Neural cell (in vitro differentiated cells): ENCODE results near the gene RNF103. TPM values are rescaled to one million over a fixed set of nuclear protein-coding genes. Genes with fewer than 3 reads are reported as not detected.

ENCODE experiments used
- H2AFZ ChIP-seq: fragments of 200-600, 300-800 bp; sonication (generic), shearing (Covaris generic); 2 replicates; pipeline ENCODE4 v1.6.0; 2014; ENCODE audit warnings: low read depth, mild to moderate bottlenecking, antibody characterized with exemption, low read length, moderate library complexity
- H3F3A ChIP-seq: fragments of 200-600 bp; shearing (Covaris generic); 2 replicates; pipeline ENCODE4 v1.6.1; 2016; ENCODE audit warnings: mild to moderate bottlenecking, moderate library complexity, mixed read lengths, antibody characterized with exemption, low read length; ENCODE audit not compliant: insufficient read depth, poor library complexity, severe bottlenecking
- H3K27ac ChIP-seq: fragments of 200-600, 300-800 bp; sonication (generic), shearing (Covaris generic); 2 replicates; pipeline ENCODE4 v1.5.1; 2014; ENCODE audit warnings: mild to moderate bottlenecking, low read length, moderate library complexity
- H3K27me3 ChIP-seq: fragments of 300-800, 200-600 bp; sonication (generic), shearing (Covaris generic); 2 replicates; pipeline ENCODE4 v1.6.0; 2014; ENCODE audit warnings: mild to moderate bottlenecking, low read depth, low read length, moderate library complexity; ENCODE audit not compliant: insufficient read depth
- H3K36me3 ChIP-seq: fragments of 300-800, 200-600 bp; sonication (generic), shearing (Covaris generic); 2 replicates; pipeline ENCODE4 v1.5.1; 2014; ENCODE audit warnings: mild to moderate bottlenecking, antibody characterized with exemption, low read length, moderate library complexity; ENCODE audit not compliant: insufficient read depth
- H3K4me2 ChIP-seq: fragments of 300-800, 200-600 bp; sonication (generic), shearing (Covaris generic); 2 replicates; pipeline ENCODE4 v1.6.0; 2014; ENCODE audit warnings: mild to moderate bottlenecking, low read length
- H3K4me3 ChIP-seq: fragments of 300-800, 200-600 bp; sonication (generic), shearing (Covaris generic); 2 replicates; pipeline ENCODE4 v1.5.1; 2014; ENCODE audit warnings: mild to moderate bottlenecking, low read length, moderate library complexity
- H3K79me2 ChIP-seq: fragments of 200-600 bp; shearing (Covaris generic); replicated peaks from 2 replicates; pipeline ENCODE4 v1.6.0; 2014; ENCODE audit warnings: mild to moderate bottlenecking, low read length, moderate library complexity; ENCODE audit not compliant: insufficient read depth
- H3K9ac ChIP-seq: fragments of 300-800, 200-600 bp; sonication (generic), shearing (Covaris generic); 2 replicates; pipeline ENCODE4 v1.6.1; 2016; ENCODE audit warnings: mild to moderate bottlenecking, low read length, mixed read lengths
- H3K9me2 ChIP-seq: fragments of 200-600 bp; shearing (Covaris generic); 2 replicates; pipeline ENCODE4 v1.6.1; 2016; ENCODE audit warnings: mild to moderate bottlenecking, low read length, mixed read lengths; ENCODE audit not compliant: insufficient read depth
- H3K9me3 ChIP-seq: fragments of 200-600, 300-800 bp; sonication (generic), shearing (Covaris generic); 2 replicates; pipeline ENCODE4 v1.6.1; 2016; ENCODE audit warnings: mild to moderate bottlenecking, mixed run types, low read length, moderate library complexity, mixed read lengths
- H4K20me1 ChIP-seq: fragments of 200-600 bp; shearing (Covaris generic); 2 replicates; pipeline ENCODE4 v1.6.1; 2016; ENCODE audit warnings: mild to moderate bottlenecking, mixed run types; ENCODE audit not compliant: insufficient read depth
- EP300 ChIP-seq: fragments of 450-650 bp; conservative IDR thresholded peaks from 2 replicates; pipeline ENCODE4 v1.6.1; 2014; ENCODE audit warnings: antibody characterized with exemption, mild to moderate bottlenecking, moderate library complexity; ENCODE audit not compliant: poor library complexity, severe bottlenecking
- EZH2 ChIP-seq: fragments of 200-600, 300-800 bp; shearing (Covaris generic), sonication (generic); IDR thresholded peaks from 2 replicates; pipeline ENCODE4 v1.6.1; 2014; ENCODE audit warnings: antibody characterized with exemption, low read length, borderline replicate concordance, mild to moderate bottlenecking; ENCODE audit not compliant: insufficient read depth, poor library complexity, severe bottlenecking
- MXI1 ChIP-seq: fragments of 450-650 bp; conservative IDR thresholded peaks from 2 replicates; pipeline ENCODE4 v1.6.1; 2014; ENCODE audit warnings: antibody characterized with exemption, mild to moderate bottlenecking; ENCODE audit not compliant: poor library complexity, severe bottlenecking
- POLR2AphosphoS5 ChIP-seq: IDR thresholded peaks from 2 replicates; pipeline ENCODE4 v1.6.1; 2012
- RAD21 ChIP-seq: fragments of 450-650 bp; conservative IDR thresholded peaks from 2 replicates; pipeline ENCODE4 v1.6.1; 2014; ENCODE audit warnings: antibody characterized with exemption, mild to moderate bottlenecking, moderate library complexity
- SMC3 ChIP-seq: fragments of 450-650 bp; conservative IDR thresholded peaks from 2 replicates; pipeline ENCODE4 v1.6.1; 2014; ENCODE audit warnings: antibody characterized with exemption, mild to moderate bottlenecking, moderate library complexity; ENCODE audit not compliant: poor library complexity
- TAF1 ChIP-seq: IDR thresholded peaks from 2 replicates; pipeline ENCODE4 v1.6.1; 2012; ENCODE audit warnings: low read depth
- polyA plus RNA-seq: library from polyadenylated mRNA; depleted of rRNA; stranded (reverse); fragments of >200 nt; gene quantifications from 2 replicates; pipeline ENCODE4 v1.2.3, GENCODE V29; 2014
- TF ChIP-seq, protein P1 (sequence below): IDR thresholded peaks from 2 replicates; pipeline ENCODE4 v1.6.1; 2012; ENCODE audit warnings: borderline replicate concordance
- TF ChIP-seq, protein P2 (sequence below): fragments of 450-650 bp; IDR thresholded peaks from 2 replicates; pipeline ENCODE4 v1.5.1; 2014; ENCODE audit warnings: antibody characterized with exemption, mild to moderate bottlenecking, moderate library complexity; ENCODE audit not compliant: poor library complexity, severe bottlenecking

The RNF103 gene
- polyA plus RNA-seq, 1 donor from 2014 or later: 24.1 TPM

DNA sequence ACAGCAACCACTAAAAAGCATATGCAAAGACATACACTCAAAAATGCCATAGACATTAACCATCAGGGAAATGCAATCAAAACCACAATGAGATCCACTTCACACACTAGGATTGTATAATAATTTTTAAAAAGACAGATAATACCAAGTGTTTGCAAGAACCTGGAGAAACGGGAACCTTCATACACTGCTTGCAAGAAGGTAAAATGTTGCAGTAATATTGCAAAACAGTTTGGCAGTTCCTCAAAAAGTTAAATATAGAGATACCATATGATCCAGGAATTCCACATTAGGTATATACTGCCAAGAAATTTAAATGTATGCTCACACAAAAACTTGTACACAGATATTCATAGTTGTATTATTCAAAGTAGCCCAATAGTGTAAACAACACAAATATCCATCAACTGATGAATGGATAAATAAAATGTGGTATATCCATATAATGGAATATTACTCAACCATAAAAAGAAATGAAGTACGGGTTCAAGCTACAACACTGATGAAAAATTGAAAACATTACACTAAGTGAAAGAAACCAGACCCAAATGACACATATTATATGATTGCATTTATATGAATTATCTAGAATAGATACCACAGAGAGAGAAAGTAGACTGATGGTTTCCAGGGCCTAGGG, 45.7 kb downstream of the RNF103 start:
- Histone ChIP-seq H3K4me2 (no peak overlapping the region), H3K36me3 (no peaks in the 10 kb centered on the region), H3K27ac (no peak overlapping the region), H2AFZ (no peak overlapping the region), H3K27me3 (no peaks in the 10 kb centered on the region), H3K4me3 (no peak overlapping the region), H3K9ac (no peak overlapping the region), H3K9me2 (no peaks in the 10 kb centered on the region), H3K79me2 (no peaks in the 10 kb centered on the region), H4K20me1 (no peaks in the 10 kb centered on the region), H3K9me3 (no peaks in the 10 kb centered on the region), H3F3A (no peaks in the 10 kb centered on the region)
- no peak for TF ChIP-seq EZH2
- no peak for TF ChIP-seq EP300
- TF ChIP-seq POLR2AphosphoS5: no peak
- TF ChIP-seq RAD21: no peak
- TF ChIP-seq SMC3: no peak
- TF ChIP-seq TAF1: no peak
- TF ChIP-seq MXI1: no peak
- TF ChIP-seq, protein P1, sequence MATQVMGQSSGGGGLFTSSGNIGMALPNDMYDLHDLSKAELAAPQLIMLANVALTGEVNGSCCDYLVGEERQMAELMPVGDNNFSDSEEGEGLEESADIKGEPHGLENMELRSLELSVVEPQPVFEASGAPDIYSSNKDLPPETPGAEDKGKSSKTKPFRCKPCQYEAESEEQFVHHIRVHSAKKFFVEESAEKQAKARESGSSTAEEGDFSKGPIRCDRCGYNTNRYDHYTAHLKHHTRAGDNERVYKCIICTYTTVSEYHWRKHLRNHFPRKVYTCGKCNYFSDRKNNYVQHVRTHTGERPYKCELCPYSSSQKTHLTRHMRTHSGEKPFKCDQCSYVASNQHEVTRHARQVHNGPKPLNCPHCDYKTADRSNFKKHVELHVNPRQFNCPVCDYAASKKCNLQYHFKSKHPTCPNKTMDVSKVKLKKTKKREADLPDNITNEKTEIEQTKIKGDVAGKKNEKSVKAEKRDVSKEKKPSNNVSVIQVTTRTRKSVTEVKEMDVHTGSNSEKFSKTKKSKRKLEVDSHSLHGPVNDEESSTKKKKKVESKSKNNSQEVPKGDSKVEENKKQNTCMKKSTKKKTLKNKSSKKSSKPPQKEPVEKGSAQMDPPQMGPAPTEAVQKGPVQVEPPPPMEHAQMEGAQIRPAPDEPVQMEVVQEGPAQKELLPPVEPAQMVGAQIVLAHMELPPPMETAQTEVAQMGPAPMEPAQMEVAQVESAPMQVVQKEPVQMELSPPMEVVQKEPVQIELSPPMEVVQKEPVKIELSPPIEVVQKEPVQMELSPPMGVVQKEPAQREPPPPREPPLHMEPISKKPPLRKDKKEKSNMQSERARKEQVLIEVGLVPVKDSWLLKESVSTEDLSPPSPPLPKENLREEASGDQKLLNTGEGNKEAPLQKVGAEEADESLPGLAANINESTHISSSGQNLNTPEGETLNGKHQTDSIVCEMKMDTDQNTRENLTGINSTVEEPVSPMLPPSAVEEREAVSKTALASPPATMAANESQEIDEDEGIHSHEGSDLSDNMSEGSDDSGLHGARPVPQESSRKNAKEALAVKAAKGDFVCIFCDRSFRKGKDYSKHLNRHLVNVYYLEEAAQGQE: no peak
- TF ChIP-seq, protein P2, sequence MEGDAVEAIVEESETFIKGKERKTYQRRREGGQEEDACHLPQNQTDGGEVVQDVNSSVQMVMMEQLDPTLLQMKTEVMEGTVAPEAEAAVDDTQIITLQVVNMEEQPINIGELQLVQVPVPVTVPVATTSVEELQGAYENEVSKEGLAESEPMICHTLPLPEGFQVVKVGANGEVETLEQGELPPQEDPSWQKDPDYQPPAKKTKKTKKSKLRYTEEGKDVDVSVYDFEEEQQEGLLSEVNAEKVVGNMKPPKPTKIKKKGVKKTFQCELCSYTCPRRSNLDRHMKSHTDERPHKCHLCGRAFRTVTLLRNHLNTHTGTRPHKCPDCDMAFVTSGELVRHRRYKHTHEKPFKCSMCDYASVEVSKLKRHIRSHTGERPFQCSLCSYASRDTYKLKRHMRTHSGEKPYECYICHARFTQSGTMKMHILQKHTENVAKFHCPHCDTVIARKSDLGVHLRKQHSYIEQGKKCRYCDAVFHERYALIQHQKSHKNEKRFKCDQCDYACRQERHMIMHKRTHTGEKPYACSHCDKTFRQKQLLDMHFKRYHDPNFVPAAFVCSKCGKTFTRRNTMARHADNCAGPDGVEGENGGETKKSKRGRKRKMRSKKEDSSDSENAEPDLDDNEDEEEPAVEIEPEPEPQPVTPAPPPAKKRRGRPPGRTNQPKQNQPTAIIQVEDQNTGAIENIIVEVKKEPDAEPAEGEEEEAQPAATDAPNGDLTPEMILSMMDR: no peak

DNA sequence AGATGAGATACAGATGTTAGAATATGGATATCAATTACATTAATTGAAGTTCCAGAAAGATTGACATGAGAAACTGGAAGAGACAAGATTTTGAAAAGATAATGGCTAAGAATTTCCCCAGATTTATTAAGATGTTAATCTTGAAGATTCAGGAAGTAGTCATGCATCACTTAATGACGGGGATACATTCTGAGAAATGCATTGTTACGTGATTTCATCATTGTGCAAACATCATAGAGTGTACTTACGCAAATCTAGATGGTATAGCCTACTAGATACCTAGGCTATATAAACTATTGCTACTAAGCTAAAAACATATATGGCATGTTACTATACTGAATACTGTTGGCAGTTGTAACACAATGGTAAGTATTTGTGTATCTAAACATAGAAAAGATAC, 53.6 kb downstream of the RNF103 start:
- no peaks in the 10 kb centered on the region for H3K9me3 ChIP-seq
- no peaks in the 10 kb centered on the region for H4K20me1 ChIP-seq
- no peak overlapping the region for H3K4me3 ChIP-seq
- H3K27me3 ChIP-seq: no peaks in the 10 kb centered on the region
- no peak overlapping the region for H3K9ac ChIP-seq
- no peaks in the 10 kb centered on the region for H3K36me3 ChIP-seq
- H2AFZ ChIP-seq: no peak overlapping the region
- H3K27ac ChIP-seq: no peak overlapping the region
- no peak for TF ChIP-seq SMC3
- no peak for TF ChIP-seq TAF1
- TF ChIP-seq, protein P1: no peak
- no peak for TF ChIP-seq EZH2
- no peak for TF ChIP-seq POLR2AphosphoS5
- TF ChIP-seq MXI1: no peak
- no peak for TF ChIP-seq RAD21
- TF ChIP-seq EP300: no peak
- TF ChIP-seq, protein P2: no peak
- H3K9me2 ChIP-seq: no peaks in the 10 kb centered on the region
- H3F3A ChIP-seq: no peaks in the 10 kb centered on the region
- H3K79me2 ChIP-seq: no peaks in the 10 kb centered on the region
- no peak overlapping the region for H3K4me2 ChIP-seq
